NCI-H226 (cell line): ENCODE results near the gene ABCG1.

Source experiments
- DNase-seq: peaks from one replicate; pipeline ENCODE4 v3.0.0-alpha.2; 2015

Gene ABCG1

GRCh38 chr21:42311816-42312625 lies 93.1 kb downstream of the ABCG1 start:
- no peak for DNase-seq

- no peak for DNase-seq
Measured at GRCh38 chr21:42312626-42313104, 93.7 kb downstream of the ABCG1 start.

- DNase-seq, result no peak
Measured at GRCh38 chr21:42313501-42313969, 94.6 kb downstream of the ABCG1 start.

- DNase-seq, result no peak
Measured at GRCh38 chr21:42314616-42315295, 95.8 kb downstream of the ABCG1 start.

GRCh38 chr21:42315296-42315891 lies 96.5 kb downstream of the ABCG1 start, which contains the start of gene TFF3:
TSS of gene TFF3 (minus strand) at chr21:42315409. CDS start at chr21:42315374, 35 bp downstream.
- DNase-seq, result no peak

GRCh38 chr21:42316891-42317290 lies 98.0 kb downstream of the ABCG1 start:
- no peak for DNase-seq

GRCh38 chr21:42317341-42317741 lies 98.4 kb downstream of the ABCG1 start:
- no peak for DNase-seq

- DNase-seq, result no peak
Measured at GRCh38 chr21:42317826-42318746, 99.1 kb downstream of the ABCG1 start.

- DNase-seq, result no peak
Measured at GRCh38 chr21:42319376-42319775, 100.4 kb downstream of the ABCG1 start.

- DNase-seq, result no peak
Measured at GRCh38 chr21:42319851-42320572, 101.1 kb downstream of the ABCG1 start.

- no peak for DNase-seq
Measured at GRCh38 chr21:42320791-42321190, 101.9 kb downstream of the ABCG1 start.

- no peak for DNase-seq
Measured at GRCh38 chr21:42321231-42321630, 102.3 kb downstream of the ABCG1 start.

- no peak for DNase-seq
Measured at GRCh38 chr21:42321845-42322244, 102.9 kb downstream of the ABCG1 start.

- no peak for DNase-seq
Measured at GRCh38 chr21:42324896-42325295, 106.0 kb downstream of the ABCG1 start.

GRCh38 chr21:42330380-42331371 lies 111.7 kb downstream of the ABCG1 start:
- no peak for DNase-seq

GRCh38 chr21:42331660-42332059 lies 112.7 kb downstream of the ABCG1 start:
- no peak for DNase-seq

- no peak for DNase-seq
Measured at GRCh38 chr21:42332557-42333317, 113.8 kb downstream of the ABCG1 start.

GRCh38 chr21:42336054-42336453 lies 117.1 kb downstream of the ABCG1 start:
- no peak for DNase-seq

- DNase-seq, result no peak
Measured at GRCh38 chr21:42337276-42337675, 118.3 kb downstream of the ABCG1 start.
